HG02759 (cell line): ENCODE results near the gene ESCO1.
"Not testable (repeated sequence)": the region's sequence is repeated elsewhere in the genome, so short reads cannot be mapped to it uniquely, and the experiment has no call there.

ENCODE experiments used
- ATAC-seq: cut with Tn5 transposase; IDR thresholded peaks from one replicate; pipeline ENCODE4 v1.9.1; 2021; ENCODE audit warnings: mild to moderate bottlenecking, moderate library complexity; ENCODE audit not compliant: unreplicated experiment

The ESCO1 gene, protein sequence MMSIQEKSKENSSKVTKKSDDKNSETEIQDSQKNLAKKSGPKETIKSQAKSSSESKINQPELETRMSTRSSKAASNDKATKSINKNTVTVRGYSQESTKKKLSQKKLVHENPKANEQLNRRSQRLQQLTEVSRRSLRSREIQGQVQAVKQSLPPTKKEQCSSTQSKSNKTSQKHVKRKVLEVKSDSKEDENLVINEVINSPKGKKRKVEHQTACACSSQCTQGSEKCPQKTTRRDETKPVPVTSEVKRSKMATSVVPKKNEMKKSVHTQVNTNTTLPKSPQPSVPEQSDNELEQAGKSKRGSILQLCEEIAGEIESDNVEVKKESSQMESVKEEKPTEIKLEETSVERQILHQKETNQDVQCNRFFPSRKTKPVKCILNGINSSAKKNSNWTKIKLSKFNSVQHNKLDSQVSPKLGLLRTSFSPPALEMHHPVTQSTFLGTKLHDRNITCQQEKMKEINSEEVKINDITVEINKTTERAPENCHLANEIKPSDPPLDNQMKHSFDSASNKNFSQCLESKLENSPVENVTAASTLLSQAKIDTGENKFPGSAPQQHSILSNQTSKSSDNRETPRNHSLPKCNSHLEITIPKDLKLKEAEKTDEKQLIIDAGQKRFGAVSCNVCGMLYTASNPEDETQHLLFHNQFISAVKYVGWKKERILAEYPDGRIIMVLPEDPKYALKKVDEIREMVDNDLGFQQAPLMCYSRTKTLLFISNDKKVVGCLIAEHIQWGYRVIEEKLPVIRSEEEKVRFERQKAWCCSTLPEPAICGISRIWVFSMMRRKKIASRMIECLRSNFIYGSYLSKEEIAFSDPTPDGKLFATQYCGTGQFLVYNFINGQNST

DNA sequence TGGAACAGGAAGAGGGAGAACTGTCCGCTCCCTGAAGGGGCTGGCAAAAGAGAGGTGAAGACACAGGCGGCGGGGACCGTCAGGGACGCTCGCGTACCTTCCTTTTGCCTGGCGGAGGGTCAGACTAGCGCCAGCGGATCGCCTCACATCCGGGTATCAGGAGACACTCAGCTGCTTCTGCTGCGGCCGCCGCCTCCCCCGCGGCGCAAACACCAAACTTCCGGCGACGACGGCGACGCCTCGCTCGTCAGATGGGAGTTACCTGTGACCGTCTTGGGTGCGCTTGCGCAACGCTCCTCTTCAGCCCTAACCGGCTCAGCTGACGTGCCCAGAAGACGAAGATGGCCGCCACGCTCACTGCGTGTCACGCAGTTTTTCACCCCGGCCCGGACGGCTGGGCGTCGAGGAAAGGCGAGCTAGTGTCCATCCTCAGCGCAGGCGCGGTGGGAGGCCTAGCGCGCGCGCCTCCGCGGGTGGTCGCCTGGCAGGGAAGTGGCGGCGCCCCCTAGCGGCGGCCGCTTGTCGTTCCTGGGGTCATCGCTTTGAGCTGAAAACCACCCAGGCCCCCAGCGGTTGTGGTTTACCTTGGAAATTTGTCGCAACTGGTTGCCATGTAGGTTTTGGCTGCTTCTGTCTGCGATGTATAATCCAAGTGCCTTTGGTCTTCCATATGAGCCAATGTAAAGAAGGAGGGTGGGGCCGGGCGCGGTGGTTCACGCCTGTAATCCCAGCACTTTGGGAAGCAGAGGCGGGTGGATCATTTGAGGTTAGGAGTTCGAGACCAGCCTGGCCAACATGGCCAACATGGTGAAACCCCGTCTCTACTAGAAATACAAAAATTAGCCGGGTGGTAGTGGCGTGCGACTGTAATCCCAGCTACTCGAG is at the start of gene ESCO1:
TSS of gene ESCO1 (minus strand) at position 179 of the 885 bp plus-strand sequence. CDS start 25,861 bp downstream, outside the sequence.
- ATAC-seq = peak; percentile 85

DNA sequence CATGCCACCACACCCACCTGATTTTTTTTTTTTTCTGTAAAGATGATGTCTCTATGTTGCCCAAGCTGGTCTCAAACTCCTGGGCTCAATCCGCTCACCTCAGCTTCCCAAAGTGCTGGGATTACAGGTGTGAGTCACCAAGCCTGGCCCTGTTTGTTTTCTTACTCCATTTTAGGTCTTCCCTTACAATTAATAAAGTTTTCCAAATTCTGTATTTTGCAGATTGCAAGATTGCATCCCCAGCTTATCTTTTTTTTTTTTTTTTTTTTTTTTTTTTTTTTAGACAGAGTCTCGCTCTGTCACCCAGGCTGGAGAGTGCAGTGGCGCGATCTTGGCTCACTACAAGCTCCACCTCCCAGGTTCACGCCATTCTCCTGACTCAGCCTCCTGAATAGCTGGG is 39.9 kb upstream of the ESCO1 start:
- not testable (repeated sequence) for ATAC-seq

DNA sequence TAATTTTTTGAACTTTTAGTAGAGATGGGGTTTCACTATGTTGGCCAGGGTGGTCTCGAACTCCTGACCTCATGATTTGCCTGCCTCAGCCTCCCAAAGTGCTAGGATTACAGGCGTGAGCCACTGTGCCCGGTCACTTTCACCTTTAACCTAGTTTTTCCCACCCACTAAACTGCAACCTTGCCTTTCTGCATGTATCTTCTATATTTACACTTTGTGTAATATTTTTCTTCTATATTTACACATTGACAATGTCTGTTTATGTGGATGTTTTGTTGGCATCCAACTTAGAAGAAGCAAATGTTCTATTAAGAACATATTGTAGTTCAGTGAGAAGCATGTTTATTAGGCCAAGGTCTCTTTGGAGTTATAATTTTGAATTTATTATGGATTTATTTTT is 38.3 kb upstream of the ESCO1 start:
- ATAC-seq = no peak

DNA sequence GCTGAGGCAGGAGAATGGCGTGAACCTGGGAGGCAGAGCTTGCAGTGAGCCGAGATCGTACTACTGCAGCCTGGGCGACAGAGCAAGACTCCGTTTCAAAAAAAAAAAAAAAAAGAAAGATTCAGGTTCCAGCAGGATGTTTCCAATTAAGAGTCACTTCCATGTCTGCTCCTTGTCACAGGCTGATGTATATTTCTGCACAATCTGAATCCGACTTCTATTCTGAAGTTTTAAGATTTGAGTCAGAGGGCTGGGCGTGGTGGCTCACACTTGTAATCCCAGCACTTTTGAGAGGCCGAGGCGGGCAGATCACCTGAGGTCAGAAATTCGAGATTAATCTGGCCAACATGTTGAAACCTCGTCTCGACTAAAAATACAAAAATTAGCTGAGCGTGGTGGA is 36.3 kb upstream of the ESCO1 start:
- no peak for ATAC-seq

DNA sequence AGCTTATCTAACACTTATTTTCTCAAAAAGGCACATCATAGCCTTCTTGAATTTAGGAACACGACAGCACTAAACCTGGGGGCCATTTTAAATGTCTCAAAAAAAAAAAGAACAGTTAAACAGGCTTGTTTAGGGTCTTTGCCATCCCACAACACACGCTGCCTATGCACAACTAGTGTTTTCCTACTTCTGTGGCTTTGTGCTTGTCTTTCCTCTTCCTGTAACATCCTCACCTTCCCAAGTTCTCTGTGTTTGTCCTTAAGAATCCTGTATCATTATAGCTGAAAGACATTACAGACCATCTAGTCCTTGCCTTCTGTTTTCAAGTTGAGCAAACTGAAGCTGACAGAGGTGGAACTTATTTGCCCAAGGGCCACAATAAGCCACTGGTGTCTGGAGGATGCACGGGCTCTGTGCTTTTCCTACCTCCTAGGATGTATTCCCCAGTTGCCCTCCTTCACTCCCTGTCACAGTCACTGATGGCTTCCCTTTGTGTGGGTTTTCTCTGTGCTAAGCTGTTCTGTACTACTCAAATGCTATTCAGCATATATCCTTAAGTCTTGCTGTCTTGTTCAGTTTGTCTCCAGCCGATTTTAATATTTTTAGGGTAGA is 34.2 kb upstream of the ESCO1 start:
- no peak for ATAC-seq

DNA sequence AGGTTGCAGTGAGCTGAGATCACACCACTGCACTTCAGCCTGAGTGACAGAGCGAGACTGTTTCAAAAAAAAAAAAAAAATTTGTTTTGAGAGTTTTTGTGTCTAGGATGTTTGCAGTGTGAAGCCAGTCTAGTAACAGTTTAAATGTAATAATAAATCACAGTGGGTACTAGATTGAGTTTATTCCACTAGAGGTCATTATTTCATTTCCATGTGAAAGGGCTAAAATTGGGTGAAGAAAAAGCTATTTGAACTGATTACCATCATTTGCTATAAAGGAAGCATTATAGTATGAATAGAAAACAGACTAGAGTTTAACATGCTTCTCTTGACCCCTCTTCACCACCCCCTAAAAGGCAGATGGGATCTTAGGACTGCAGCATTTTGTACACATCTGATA is 31.9 kb upstream of the ESCO1 start:
- no peak for ATAC-seq

DNA sequence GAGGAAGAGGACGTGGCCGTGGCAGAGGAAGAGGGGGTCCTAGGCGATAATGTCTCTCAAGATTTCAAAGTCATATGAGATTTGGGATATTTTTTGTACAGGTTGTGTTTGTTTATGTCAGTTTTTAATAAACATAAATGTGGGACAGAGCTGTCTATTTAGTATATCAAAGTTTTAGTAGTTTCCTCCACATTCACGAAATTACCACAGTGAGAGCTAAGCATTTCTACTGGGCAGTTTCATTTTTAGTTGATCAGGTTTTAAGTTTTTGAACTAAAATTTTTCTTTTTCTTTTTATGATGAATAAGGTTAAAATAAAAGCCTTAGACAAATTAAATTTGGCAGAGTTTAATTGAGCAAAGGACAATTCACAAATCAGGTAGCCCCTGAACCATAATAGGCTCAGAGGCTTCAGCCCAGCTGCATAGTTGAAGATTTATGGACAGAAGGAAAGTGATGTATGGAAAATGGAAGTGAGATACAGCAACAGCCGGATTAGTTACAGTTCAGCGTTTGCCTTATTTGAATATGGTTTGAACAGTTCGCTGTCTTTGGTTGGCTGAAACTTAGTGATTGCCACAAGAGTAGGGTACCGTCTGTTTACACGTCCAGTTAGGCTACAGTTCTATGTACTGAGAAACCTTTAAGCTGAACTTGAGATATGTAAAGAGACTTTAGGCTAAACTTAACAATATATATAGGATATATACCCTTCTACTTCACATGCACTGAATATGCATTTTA is 28.8 kb upstream of the ESCO1 start:
- peak; percentile 91 for ATAC-seq

DNA sequence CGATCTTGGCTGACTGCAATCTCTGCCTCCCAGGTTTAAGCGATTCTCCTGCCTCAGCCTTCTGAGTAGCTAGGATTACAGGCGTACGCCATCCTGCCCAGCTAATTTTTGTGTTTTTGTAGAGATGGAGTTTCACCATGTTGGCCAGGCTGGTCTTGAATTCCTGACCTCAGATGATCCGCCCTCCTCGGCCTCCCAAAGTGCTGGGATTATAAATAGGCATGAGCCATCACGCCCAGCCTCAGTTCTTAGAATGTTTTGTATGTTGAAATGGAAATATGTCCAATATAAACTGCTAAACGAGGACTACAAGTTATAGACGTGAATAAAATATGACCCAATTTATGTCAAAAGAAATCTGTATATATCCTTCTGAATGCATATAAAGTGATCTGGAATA is 21.1 kb upstream of the ESCO1 start:
- ATAC-seq = not testable (repeated sequence)

DNA sequence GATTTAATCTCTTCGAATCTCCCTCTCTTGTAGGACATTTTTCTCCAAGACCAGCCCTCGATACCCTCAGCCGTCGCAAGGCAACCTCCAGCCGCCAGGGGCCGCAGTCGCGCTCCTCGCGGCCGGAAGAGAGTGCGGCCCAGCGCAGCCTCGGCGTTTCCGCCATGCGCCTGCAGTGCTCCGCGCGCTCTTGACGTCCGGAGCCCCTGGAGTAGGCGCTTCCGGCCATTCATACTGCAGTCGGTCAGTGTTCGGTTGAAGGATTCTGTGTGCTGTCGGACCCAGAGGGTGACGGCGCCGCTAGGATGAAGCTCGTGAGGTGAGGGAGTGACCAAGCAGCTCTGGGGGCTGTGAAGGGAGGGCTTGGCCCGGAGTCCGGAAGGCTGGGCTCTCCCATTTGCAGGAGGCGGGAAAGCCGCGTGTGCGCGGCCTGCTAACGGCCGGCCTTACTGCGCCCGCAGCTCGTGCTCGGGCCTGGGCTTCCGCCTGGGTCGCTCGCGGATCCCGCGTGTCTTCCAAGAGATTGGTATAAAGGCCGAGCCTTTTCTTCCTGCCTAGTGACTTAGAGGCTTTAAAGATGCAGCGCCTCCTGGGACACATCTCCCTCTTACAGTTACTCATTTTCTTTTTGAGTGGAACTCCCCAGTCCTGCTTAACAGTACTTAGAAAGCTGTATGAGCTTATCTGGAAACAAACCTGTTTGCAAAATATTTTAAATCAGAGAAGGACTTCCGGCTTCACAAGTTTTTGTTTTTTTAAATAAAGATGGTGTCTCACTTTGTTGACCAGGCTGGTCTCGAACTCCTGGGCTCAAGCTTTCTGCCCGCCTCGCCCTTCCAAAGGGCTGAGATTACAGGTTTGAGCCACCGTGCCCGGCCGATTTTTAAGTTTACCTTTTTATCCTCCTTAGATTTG is 11.9 kb upstream of the ESCO1 start, which contains the start of gene SNRPD1:
TSS of gene SNRPD1 (plus strand) at position 190 of the 915 bp plus-strand sequence. CDS start at position 306, 116 bp downstream.
- peak; percentile 99 for ATAC-seq

DNA sequence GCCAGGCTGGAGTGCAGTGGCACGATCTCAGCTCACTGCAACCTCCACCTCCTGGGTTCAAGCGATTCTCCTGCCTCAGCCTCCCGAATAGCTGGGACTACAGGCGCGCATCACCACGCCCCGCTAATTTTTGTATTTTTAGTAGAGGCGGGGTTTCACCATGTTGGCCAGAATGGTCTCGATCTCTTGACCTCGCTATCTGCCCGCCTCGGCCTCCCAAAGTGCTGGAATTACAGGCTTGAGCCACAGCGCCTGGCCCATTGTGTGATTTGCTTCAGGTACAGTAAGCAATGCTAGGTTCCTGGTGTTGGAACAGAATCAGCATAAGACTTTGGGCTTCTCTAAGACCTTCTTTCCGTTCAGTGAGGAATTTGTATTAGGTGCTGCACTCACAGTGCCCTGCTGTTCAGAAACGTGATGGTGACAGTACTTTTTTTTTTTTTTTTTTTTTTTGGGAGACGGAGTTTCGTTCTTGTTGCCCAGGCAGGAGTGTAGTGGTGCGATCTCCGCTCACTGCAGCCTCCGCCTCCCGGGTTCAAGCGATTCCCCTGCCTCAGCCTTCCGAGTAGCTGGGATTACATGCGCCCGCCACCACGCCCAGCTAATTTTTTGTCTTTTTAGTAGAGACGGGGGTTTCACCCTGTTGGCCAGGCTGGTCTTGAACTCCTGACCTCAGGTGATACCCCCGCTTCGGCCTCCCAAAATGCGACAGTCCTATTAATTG is 11.1 kb upstream of the ESCO1 start:
- peak; percentile 2 for ATAC-seq

DNA sequence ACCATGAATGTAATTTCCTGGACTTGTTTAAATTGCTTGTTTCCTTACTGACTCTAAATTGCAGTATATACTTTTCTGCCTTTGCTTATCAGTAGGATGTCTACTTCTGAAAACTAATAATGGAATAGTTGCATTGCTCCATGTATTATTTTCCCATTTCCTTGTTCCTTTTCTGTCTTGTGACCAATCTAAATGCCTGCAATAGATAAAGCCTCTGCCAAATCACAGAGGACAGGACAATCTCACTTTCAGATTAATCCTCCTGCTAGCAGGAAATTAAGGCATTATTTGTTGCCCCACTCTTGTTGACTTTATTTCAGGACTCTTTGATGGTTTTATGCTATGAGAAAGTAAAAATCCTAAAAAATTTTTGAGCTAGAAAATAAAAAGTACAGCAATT is 4.7 kb upstream of the ESCO1 start:
- no peak for ATAC-seq

DNA sequence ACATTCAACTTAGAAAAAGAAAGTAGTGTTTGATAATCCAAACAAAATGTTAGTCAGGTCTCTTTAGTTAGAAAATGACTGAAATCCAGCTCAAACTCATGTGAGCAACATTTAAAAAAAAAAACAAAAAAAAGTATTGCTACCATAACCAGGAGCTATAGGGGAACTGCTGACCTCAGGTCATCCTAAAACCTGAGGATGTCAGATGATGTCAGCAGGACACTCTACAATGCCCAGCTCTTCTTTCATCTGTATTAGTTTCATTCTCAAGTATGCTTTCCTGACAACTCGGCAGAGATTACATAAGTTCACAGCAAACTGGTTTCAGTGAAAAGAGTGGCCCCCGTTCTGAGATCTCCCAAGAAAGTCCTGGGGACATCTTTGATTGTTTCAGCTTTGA is 4.2 kb upstream of the ESCO1 start:
- ATAC-seq = no peak

DNA sequence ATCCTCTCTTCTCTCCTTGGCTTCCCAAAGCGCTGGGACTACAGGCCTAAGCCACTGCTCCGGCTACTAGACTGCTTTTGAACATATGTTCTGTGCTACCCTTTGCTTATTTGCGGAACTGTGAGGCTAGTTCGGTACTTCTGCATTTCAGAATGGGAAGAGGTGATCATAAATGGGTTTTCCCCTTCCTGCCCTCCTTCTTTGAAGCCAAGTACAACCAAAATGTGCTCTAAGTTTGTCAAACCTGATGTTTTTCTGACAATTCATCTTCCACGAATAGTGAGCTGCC is 1.7 kb upstream of the ESCO1 start:
- no peak for ATAC-seq

DNA sequence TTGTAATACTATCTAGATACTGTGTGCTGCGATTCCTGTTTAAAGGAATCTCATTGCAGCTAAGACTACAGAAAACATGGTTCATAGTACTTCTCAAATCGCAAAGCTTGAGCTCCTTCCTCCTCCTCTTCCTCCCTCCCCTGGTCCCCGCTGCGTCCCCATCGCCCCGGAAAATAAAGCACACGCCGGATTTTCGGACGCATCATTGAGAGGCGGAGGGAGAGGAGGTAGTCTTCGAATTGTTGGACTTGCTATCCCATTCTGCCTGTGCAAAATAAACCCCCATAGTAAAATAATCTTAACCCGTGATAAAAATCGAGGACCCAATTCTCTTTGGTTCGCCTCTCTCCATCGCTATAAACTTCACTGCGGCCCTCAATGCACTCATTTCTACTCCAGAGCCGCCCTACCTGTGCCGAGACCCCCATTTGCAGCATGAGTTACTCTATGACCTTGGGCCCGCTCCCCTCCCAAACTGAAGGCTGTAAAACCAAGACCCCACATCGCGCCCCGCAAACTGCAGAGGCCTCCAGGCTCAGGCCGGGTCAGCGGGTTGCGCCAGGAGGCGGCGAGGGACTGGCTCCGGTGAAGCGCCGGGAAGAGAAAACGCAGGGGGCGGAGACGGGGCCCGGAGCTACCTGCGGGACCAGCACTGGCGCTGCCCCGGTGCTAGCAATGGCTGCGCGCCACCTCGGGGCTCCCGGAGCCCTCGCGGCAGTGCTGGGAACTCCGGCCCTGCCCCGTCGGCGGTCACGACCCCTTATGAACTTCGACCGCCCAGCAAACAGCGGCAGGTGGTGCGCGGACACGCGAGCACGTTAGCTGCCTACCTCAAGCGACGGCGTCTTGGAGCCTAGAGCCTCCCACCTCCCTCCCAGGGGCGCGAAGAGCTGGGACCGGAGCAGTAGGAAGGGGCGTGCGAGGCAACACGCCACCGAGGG is 649 bp downstream of the ESCO1 start:
- peak; percentile 52 for ATAC-seq

DNA sequence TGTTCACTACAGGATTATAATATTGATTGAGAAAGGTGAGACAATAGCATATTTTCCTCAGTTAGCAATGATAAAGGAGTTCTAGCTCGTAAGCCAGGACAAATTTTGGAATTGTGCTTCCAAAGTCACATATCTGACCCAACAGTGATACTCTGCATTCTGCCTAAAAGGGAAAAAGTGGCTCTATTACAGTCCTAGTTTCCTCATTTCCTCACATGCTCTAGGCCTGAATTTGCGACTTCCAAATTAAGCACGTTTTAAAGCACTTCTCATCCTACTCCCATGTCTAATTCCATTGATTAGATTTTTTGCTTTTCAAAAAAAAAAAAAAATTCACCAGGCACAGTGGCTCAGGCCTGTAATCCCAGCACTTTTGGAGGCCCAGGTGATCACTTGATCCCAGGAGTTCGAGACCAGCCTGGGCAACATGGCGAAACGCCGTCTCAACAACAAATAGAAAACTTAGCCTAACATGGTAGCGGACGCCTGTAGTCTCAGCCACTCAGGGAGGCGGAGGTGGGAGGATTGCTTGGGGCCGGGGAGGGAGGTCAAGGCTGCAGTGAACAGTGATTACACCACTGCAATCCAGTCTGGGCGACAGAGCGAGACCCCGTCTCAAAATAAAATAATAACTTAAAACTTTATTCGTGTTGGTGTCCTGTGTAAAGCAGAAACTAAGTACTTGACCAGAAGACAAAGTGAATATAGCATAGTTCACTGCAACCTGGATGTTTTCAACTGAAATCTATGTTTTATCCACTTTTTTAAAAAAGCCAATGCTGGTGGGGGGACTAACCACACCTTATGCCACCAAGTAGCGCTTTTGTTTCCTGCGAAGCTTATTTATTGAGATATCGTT is 1.5 kb downstream of the ESCO1 start:
- ATAC-seq = no peak

DNA sequence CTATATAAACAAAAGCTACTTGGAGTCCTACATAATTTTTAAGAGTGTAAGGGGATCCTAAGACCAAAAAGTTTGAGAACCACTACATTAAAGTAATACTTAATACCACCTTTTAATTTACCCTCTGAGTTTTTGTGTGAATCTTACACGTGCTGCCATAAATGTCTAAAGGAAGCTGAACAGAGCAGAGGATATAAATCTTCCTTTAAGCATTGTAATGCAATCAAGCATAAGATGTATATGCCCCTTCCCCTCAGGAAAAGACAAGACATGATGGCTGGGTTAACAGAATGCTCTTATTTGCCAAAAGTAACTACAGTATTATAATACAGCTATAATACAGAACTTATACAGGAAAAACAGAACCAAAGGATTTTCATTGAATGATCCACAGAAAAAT is 2.9 kb downstream of the ESCO1 start:
- no peak for ATAC-seq
